K562 (cell line): ENCODE data around the gene OSBPL10. TPM values are rescaled to one million over a fixed set of nuclear protein-coding genes. Genes with fewer than 3 reads are reported as not detected.

Source experiments
- GTF2A2 ChIP-seq: IDR thresholded peaks from 2 replicates; pipeline ENCODE4 v1.6.1; 2016; ENCODE audit warnings: mild to moderate bottlenecking, missing genetic modification characterization, missing compliant biosample characterization
- PHF20 ChIP-seq: fragments of 450-650 bp; IDR thresholded peaks from 2 replicates; pipeline ENCODE4 v1.6.1; 2018; ENCODE audit not compliant: partially characterized antibody
- RERE ChIP-seq: sonication (generic); formaldehyde crosslinking; IDR thresholded peaks from 2 replicates; pipeline ENCODE4 v1.8.0; 2023; ENCODE audit warnings: missing genetic modification reagents, mild to moderate bottlenecking, borderline replicate concordance
- RUNX1 ChIP-seq: sonication (generic); IDR thresholded peaks from 2 replicates; pipeline ENCODE4 v1.6.1; 2016; ENCODE audit warnings: antibody characterized with exemption, low read depth
- ZBTB40 ChIP-seq, 2 experiments: fragments of 450-650 bp in 1 of 2; sonication (generic) in 1 of 2; formaldehyde crosslinking in 1 of 2; IDR thresholded peaks; 2 replicates each; pipeline versions ENCODE4 v1.7.1 to v1.9.0; 2016 to 2022; ENCODE audit warnings: inconsistent platforms in 1 of 2, mild to moderate bottlenecking in 1 of 2, missing genetic modification reagents in 1 of 2
- polyA plus RNA-seq, 8 experiments: library from polyadenylated mRNA; depleted of rRNA in 4 of 8; stranded (reverse) in 5 of 8; unstranded in 3 of 8; fragments of >200 nt; fragmentation: Nextera tagmentation in 2 of 8; fragmentation: Illumina TruSeq in 1 of 8; extraction: Ambion mirVana in 2 of 8; extraction: Trizol in 1 of 8; gene quantifications; 2 replicates each; pipeline versions ENCODE4 v1.2.1 to v1.2.3, GENCODE V29; 2011 to 2014; ENCODE audit warnings: inconsistent platforms in 1 of 8, missing spikeins in 1 of 8
- total RNA-seq, 7 experiments: library from RNA; depleted of rRNA in 6 of 7; stranded (reverse); fragments of >200 nt in 6 of 7; fragmentation: Illumina TruSeq in 2 of 7; extraction: Trizol in 2 of 7; gene quantifications; 2 replicates each; pipeline versions ENCODE4 v1.2.1 to v1.2.3, GENCODE V29; 2011 to 2021; ENCODE audit warnings: low replicate concordance in 1 of 7

The OSBPL10 gene
- total and polyA plus RNA-seq, 9 of the 15 experiments (the other 6 are each of a cell fraction or from before 2014, with no cell fraction given), result 0.03 to 0.19 (median 0.14) TPM; not detected in 2

GRCh38 chr3:31840252-31840651 is 140.8 kb downstream of the OSBPL10 start (continued):
- TF ChIP-seq ZBTB40 (IDR thresholded peaks at IDR 0.05) (no peak), ZBTB40 (CRISPR knock-in tag; IDR thresholded peaks at IDR 0.05) (no peak), GTF2A2 (tag) (no peak), RERE (CRISPR knock-in tag) (no peak), PHF20 (no peak), RUNX1 (no peak)
